ENCODE data around the gene WDR41.
A peak's percentile ranks its signal among the peaks of the same experiment; 100 is the strongest.

DNA sequence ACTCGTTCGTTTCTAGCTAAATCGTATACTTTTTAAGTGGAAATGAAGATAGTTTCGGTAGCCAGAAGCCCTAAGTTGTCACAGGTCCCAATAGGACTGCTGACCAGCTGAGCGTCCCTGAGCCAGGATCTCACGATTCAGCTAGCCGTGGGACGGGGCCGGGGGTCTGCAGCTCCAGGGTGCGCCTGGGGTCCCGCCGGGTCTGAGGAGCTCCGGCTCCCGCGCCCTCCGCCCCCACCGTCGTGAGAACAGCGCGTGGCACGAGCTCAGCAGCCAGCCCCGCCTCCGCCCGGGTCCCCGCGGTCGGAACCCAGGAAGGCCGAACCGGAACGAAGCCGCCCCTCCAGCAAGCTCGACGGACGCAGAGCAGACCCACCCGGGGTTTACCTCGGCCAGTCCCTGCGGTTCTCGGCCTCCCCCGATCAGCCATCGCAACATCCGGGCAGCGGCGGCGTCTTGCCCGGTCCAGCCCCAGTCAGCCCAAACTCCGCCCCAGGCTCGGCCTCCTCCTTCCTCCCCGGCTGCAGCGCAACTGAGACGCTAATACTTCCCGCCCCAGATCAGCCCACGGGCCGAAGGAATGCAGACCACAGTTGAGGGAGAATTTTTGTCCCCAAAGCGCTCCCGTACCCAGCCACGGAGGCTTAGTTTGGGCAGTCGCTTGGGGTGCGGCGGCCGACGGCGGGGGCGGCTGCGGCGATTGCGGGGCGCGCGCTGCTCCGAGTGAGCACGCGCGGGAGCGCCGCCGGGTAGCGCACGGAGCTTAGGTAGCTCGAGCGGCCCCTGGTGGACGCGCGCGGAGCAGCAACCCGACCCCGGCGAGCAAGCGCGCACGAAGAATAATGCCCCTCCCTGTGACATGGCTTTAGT, at the start of gene WDR41:
- TF ChIP-seq POLR2A (IDR thresholded peaks at IDR 0.05): no peak
- TF ChIP-seq CTCF (IDR thresholded peaks at IDR 0.05): peak in 1 of 3 donors; percentile 42

Measured in lower leg skin (tissue), 3 donors.